Measurements from ENCODE around the gene EGFLAM. TPM values are rescaled to one million over a fixed set of nuclear protein-coding genes. Genes with fewer than 3 reads are reported as not detected.

Gene EGFLAM
- 10 to 100 TPM in 4 of 5 donors, 1 to 10 TPM in 1; 8.9 to 14.8 (median 12.4) TPM for polyA plus RNA-seq (ENCODE audit: insufficient read depth in 1 of 5, insufficient read length in 5 of 5, low replicate concordance in 1 of 5)
- long read RNA-seq, donor 1, transcript EGFLAM-205 (6 exons, 1,299 nt) = major isoform, 6 of 7 reads
- long read RNA-seq, donor 1, partial matches to known transcripts = 0 of 7 reads
- long read RNA-seq, donor 1, other reads (novel, unspliced or antisense) = 0 of 7 reads
- long read RNA-seq, donor 2, partial matches to known transcripts = 0 of 2 reads
- long read RNA-seq, donor 2, other reads (novel, unspliced or antisense) = 0 of 2 reads
- long read RNA-seq, donor 3, partial matches to known transcripts = 0 of 2 reads
- long read RNA-seq, donor 3, other reads (novel, unspliced or antisense) = 0 of 2 reads
- long read RNA-seq, donor 4, partial matches to known transcripts = 0 of 2 reads
- long read RNA-seq, donor 4, other reads (novel, unspliced or antisense) = 0 of 2 reads
- long read RNA-seq, donor 5, partial matches to known transcripts = 0 of 3 reads
- long read RNA-seq, donor 5, other reads (novel, unspliced or antisense) = 0 of 3 reads
- long read RNA-seq, donor 6, partial matches to known transcripts = 0 of 5 reads
- long read RNA-seq, donor 6, other reads (novel, unspliced or antisense) = 0 of 5 reads
- long read RNA-seq, donor 7, partial matches to known transcripts = 0 of 1 reads
- long read RNA-seq, donor 7, other reads (novel, unspliced or antisense) = 0 of 1 reads
- long read RNA-seq, donor 8 = 0 reads

DNA sequence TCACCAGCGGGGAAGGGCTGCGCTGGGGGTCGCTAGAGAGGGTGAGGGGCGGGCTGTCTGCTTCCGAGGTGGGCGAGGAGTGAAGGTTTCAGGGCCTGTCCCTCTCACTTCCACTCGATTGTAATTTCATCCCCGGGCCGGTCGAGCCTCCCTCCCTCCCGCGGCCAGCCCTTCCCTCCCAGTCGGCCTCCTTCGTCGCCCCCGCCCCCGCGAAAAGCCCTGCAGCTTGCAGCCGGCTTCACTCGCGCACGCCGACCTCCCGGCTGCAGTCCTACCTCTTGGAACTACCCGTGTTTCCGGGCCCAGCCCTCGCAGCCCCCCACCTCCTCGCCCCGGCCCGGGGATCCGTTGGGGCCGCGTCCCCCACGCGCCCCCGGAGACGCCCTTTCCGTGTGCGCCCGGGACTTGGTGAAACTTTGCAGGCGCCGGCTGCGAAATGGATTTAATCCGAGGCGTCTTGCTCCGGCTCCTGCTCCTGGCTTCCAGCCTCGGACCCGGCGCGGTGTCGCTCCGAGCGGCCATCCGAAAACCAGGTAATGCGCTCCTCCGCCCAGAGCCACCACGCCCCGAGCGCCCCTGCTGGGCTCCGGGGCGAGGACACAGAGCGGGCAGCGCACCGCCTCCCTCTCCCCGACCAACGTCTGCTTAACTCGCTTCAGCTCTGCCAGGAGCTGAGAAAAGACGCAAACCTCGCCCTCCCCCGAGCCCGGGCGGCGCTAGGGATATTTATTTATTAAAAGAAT, at the start of gene EGFLAM:
Gene EGFLAM (plus strand): TSS at position 241 of the 743 bp plus-strand sequence. CDS start 196 bp downstream, at position 437.
- DNase-seq = no peak

DNA sequence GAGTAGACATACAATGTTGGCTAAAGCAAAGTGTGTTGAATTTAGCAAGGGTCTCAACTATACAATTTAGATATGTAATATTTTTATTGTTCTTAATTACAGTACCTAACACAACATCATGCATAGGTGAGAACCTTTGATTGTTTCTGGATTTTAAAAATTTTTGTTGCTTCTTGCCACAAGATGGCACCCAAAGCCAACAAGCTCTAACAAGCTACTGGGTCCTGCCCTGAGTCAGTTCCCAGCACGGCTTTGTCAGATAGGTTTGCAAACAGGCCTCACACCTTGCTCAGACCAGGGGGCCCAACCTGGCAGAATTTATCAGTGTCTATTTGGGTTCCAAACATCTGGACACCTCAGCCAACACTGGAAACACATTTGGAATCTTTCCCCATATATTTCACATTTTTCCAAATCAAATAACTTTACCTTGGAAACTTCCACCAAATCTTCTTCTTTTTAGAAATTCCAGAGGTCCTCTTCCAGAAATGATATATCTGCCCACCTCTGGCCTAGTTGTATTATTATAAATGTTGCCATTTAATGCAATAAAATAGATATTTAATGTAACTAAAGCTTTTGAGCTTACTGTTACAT, 49.5 kb upstream of the EGFLAM start:
- peak in 1 of 2 donors; percentile 23 for DNase-seq

DNA sequence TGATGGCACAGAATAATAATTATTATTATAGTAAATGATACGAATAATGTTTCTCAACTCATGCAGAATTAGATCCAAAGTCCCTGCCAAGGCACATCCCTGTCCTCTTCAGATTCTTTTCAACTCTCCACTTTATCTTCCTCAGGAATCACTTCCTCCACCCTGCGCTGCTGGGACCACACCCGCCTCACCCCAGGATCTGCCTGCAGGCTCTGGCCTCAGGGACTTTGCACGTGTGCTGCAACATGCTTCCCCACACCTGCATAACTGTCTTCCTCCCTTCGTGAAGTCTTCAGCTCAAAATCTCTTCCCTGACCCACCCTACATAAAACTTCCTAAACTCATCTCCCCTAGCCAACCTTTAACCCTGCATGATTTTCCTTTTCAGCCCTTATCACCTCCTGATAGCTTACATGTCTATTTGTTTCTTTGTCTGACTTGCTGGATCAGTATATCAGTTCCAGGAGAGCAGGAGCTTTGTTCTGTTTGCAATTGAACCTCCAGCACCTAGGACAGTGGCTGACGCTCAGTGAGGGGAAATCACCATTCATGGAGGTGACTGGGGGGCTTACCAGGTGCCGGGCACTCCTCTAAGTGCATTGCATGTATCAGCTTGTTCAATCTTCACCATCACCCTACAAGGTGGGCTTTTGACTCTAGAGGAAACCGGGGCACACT, 47.5 kb upstream of the EGFLAM start:
- DNase-seq = no peak

DNA sequence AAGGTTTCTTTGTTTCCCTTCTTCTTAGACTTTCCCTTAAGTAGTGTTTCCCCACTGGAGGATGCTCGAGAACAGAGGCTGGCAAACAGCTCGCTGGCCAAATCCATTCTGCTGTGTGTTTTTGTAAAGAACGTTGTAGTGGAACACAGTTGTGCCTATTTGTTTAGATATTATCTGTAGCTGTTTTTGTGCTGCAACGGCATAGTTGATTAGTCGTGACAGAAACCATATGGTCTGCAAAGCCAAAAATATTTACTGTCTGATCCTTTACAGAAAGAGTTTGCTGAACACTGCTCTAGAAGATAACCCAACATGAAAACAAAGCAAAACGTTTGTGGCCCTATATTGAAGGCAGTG, 47.0 kb upstream of the EGFLAM start:
- no peak for DNase-seq

DNA sequence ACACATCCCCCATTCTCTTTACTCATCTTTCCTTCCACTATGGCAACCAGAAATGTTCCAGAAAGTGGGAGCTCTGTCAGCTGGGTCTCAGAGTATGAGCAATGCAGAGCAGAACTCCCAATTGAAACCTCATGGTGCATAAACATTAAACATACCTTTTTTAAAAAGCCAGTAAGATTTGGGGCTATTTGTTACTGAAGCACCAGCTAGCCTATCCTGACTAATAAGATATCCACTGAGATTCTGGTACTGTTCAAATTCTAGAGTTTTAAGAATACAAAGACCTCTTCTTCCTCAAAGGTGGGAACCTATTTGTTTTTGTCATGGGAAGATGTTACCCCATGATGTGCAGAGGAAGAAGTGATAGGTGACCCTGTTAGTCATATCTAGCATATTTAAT, 46.1 kb upstream of the EGFLAM start:
- DNase-seq = no peak

DNA sequence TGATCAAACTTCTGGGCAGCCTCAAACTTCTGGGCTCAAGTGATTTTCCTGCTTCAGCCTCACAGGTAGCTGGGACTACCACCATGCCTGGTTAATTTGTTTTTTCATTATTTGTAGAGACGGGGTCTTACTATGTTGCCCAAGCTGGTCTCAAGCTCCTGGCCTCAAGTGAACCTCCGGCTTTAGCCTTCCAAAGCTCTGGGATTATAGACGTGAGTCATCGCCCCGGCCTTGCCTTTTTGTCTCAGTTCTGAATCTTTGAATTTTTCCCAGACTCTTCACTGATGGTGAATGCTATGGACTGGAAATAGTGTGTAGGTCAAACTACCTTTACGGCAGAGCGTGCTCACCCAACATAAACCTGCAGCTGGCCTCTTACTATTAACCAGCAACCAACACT, 32.3 kb upstream of the EGFLAM start:
- no peak for DNase-seq

DNA sequence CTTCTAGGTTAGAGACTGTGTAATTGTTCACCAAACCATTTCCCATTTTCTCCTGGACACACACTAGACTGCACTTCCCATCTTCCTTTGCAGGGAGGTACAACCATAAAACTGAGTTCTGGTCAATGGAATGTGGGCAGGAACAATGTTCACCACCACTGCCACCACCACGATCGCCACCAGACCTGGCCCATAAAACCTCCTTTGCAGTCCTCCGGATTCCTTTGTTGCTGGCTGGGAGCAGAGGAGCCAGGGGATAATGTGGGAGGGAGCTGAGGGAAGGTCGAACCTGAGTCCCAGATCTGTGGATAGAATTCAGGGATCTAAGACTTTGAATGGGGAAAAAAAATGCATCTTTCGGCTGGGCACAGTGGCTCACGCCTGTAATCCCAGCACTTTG, 29.4 kb upstream of the EGFLAM start:
- DNase-seq = no peak

- no peak for DNase-seq
Measured at GRCh38 chr5:38234737-38235136, 23.6 kb upstream of the EGFLAM start.

DNA sequence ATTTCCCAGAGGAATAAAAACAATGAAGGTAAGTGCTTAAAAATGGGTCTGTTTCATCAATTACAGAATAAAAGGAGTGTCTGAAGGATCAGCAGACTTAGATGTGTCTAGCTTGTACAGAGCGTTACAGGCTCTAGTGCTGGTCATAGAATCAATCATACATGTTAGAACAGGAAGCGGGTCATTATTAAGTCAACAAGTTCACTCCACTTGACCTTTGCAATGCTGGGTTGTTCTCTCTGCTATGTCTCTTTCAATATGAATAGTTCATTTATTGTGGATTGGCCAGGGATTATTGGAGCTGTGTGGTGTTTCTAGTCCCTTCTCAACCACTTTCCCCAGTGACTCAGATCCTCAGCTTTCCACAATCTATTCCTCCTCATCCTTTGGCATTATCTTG, 20.7 kb upstream of the EGFLAM start:
- no peak for DNase-seq

- no peak for DNase-seq
Measured at GRCh38 chr5:38240212-38240611, 18.1 kb upstream of the EGFLAM start.

- DNase-seq = no peak
Measured at GRCh38 chr5:38241655-38242054, 16.7 kb upstream of the EGFLAM start.

DNA sequence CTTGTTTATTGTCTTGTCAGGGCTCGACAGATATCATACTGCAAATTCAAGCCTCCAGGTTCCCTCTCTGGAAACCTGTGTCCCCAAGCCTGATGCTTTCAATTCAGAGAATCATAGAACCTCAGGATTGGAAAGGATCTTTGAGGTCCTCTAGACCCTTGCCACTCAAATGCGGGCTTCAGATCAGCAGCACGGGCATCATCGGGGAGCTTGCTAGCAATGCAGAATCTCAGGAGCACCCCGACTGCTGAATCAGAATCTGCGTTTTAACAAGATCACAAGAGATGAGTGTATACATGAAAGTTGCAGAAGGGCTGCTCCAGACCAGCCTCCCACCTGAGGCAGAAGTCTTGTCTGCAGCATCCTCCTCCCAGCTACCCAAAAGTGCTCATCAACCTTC, 13.1 kb upstream of the EGFLAM start:
- DNase-seq = no peak

- no peak for DNase-seq
Measured at GRCh38 chr5:38249301-38249700, 9.1 kb upstream of the EGFLAM start.

DNA sequence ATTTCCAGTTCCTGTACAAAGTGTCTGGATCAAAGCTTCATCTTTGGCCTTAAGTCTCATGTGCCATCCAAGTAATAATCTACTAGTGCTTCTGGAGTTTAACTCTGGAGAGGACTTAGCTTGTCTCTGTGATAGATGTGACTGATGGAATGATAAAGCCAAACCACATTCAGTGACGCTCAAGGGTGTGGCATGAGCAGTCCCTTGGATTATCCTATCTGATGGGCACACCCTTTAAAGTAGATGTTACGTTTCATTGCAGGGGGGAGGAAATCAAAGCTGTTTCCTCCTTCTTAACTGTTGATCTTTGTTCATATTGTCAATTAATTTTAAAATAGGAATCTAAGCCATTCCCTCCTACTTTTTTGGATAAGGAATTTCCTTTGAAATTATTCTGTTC, 8.5 kb upstream of the EGFLAM start:
- no peak for DNase-seq

GRCh38 chr5:38250763-38251448, 7.5 kb upstream of the EGFLAM start:
- no peak for DNase-seq

DNA sequence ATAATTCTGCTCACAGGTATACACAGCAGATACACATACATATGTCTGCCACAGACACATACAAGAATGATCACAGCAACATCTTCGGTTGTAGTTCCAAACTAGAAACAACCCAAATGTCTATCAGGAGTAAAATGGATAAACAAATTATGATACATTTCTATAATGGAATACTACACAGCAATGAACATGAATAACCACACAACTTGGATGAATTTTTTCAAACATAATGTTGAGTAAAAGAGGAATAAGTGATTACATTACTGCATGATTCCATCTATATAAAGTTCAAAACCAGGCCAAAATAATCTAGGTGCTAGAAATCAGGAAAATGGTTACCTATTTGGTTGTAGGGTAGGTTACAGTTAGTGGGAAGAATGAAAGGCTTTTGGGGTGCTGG, 4.6 kb upstream of the EGFLAM start:
- DNase-seq = no peak

- DNase-seq = no peak
Measured at GRCh38 chr5:38257308-38258041, 884 bp upstream of the EGFLAM start.

DNA sequence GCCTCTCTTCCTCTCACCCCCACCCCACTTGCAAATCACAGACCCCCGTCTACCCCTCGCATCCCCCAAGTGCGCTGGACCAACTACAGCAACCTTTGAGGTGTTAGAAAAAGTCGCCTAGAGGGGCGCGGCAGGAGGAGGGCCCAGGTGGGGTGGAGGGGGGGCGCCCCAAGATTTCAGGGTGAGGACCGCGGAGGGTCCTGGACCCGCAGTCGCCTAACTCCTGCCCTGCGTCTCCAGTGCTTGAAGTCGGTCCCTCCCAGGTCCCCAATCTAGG, 379 bp upstream of the EGFLAM start:
- no peak for DNase-seq

- DNase-seq = no peak
Measured at GRCh38 chr5:38259062-38259808, 876 bp downstream of the EGFLAM start.

DNA sequence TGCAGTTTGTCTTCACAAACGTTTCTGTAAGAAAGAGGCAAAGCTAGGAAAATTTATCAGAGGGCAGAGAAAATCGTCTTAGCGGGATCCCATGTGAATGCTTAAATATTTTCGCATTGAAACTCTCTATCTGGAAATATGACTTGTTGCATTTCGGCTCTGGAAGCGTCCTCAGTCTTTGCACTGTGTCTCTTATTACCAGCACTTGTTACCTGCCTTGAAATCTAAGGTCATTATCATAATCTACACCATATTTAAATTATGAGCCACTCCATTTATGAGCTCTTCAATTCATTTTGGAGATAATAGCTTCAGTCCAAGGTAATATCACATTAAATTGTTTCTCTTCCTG, 1.4 kb downstream of the EGFLAM start:
- DNase-seq = no peak

All from right lung (tissue), 10 donors.